Measurements from ENCODE around the gene SNX15.
"Not testable (repeated sequence)": the region's sequence is repeated elsewhere in the genome, so short reads cannot be mapped to it uniquely, and the experiment has no call there.

SNX15 gene

DNA sequence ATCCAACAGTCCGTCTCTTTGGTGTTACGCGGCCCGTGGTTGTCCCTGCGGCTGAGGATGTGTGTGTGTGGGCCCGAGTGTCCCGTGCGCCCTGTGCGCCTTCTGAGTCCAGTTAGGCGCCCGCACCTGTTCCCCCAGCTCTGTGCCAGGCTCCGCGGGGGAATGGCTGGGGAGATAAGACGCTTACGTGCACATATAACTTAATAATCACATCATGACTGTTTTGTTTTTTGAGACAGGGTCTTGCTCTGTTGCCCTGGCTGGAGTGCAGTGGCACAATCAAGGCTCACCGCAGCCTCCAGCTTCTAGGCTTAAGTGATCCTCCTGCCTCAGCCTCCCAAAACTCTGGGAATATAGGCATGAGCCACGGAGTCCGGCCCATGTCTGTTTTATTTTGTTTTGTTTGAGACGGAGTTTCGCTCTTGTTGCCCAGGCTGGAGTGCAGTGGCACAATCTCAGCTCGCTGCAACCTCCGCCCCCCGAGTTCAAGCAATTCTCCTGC, 12.5 kb upstream of the SNX15 start:
- H3K4me3 ChIP-seq (ENCODE audit: low read depth, low read length), result peak overlapping the region; percentile 66

DNA sequence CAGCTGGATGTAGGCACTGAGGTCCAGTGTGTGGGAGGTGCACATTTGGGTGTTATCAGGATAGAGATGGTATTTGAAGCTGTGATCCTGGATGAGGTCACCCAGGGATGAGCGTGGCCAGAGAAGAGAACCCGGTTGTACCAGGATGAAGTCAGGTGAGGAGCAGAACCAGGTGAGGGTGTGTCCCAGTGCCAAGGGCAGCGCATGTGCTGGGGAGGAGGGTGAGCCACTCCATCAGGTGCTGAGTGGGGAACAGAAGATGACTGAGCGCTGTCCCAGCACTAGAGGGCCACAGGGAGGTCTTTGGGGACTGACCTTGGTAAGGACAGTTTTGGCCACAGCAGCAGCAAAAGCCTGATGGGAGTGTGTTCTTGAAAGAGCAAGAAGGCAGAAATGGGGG, 10.5 kb upstream of the SNX15 start:
- no peak overlapping the region for H3K4me3 ChIP-seq (ENCODE audit: low read depth, low read length)

DNA sequence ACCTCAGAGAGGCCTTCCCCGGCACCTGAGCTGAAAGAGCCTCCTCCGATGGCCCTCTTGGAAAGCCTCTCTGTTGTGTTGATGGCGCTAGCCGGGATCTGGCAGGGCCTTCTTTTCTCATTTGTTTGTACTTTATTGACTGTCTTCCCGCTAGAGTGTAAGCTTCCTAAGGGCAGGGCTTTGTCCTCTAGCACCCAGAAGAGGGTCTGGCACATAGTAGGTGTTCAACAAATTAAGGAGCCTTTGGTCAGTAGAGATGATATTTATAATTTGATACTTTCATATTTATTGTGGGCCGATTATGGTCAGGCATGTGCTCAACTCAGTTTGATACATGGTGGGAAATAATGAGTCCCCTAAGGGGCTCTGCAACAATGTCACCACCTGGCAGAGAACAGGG, 9.3 kb upstream of the SNX15 start:
- H3K4me3 ChIP-seq (ENCODE audit: low read depth, low read length), result no peak overlapping the region

DNA sequence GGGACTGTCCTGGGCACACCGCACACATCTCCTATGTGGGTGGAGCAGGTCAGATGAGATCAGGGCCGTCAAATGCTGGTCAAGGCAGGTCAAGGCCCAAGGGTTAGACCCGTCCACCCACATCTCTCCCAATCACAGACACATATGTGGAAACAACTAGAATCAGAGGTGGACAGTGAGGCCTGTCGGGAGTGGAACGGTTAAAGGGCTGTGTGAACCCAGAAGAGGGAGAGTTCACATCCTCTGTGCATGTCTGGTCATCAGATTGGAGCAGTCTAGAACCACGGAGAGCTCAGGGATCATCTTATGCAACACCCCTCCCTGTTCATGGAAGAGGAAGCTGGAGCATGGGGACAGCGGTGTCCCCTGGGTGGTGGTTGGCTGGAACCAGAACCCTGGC, 7.4 kb upstream of the SNX15 start:
- H3K4me3 ChIP-seq (ENCODE audit: low read depth, low read length), result no peak overlapping the region

DNA sequence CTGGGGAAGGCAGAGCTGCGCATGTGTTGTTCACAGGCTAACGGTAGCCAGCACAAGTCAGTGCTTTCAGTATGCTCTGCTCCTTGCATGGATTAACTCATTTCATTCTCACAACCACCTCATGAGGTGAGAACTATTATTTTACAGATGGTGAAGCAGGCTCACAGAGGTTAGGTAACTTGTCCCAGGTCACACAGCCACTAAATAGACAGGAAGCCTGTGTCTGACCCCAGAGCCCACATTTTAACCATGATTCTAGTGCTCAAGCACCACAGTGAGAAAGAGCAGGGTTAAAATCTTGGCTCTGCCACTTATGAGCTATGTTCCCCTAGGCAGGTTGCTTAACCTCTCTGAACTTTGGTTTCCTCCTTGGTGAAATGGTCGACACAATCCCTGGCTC, 6.2 kb upstream of the SNX15 start:
- no peak overlapping the region for H3K4me3 ChIP-seq (ENCODE audit: low read depth, low read length)

DNA sequence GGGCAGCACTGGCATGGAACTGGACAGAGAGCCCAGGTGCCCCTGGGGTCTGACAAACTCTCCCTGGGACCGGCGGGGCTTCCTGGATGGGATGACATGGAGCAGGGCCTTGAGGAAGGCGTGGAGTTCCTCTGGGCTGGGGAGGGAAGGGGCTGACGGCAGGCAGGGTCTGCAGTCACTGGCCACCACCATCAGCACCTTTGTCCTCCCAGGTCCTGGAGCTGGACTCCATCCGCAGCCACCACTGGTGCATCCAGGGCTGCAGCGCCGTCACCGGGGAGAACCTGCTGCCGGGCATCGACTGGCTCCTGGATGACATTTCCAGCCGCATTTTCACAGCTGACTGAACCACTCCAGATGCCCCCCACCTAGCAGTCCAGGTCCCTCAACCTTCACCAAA, 5.7 kb upstream of the SNX15 start:
- H3K4me3 ChIP-seq (ENCODE audit: low read depth, low read length), result no peak overlapping the region

DNA sequence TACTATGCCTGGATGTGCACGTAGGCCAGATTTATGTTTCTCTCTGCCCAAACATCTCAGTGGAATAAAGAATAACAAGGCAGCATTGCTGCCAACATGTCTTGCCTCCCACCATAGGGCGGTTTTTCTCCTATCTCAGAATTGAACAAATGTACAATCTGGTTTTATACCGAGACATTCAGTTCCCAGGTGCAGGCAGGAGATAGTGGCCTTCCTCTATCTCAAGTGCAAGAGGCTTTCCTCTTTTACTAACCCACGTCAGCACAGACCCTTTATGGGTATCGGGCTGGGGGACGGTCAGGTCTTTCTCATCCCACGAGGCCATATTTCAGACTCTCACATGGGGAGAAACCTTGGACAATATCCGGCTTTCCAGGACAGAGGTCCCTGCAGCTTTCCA, 3.7 kb upstream of the SNX15 start:
- H3K4me3 ChIP-seq (ENCODE audit: low read depth, low read length), result not testable (repeated sequence)

DNA sequence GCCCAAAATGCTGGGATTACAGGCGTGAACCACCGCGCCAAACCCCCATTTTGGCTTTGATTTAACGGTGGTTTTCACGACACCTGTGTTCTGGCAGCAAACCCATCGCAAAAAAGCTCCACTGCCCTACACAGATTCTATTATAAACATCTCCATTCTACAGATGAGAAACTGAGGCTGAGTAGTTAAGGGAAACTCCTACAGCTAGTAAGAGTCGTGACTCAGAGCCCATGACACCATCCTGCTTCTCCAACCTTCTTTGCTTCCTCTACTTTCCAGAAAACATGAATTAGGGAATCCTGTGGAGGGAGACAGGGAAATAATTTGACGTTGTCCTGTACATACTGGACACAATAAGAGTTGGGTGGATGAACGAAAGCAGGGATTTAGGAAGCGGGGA, 429 bp upstream of the SNX15 start:
- peak overlapping the region; percentile 64 for H3K4me3 ChIP-seq (ENCODE audit: low read depth, low read length)

DNA sequence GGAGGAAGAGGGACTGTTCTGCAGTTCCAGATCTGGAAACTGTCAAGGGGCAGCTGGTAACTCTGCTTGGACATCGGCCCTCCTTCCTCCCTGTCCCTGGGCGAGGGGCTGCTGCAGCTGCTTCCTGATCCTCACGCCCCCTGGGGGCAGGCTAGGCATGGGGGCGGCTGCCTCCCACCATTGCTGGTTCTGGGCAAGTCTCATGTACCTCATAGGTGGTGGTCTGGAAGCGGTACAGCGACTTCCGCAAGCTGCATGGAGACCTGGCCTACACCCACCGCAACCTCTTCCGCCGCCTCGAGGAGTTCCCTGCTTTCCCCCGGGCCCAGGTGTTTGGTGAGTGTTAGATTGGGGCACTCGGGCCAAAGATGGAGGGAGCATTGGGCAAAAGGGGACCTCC, 5.0 kb downstream of the SNX15 start:
- H3K4me3 ChIP-seq (ENCODE audit: low read depth, low read length), result no peak overlapping the region

DNA sequence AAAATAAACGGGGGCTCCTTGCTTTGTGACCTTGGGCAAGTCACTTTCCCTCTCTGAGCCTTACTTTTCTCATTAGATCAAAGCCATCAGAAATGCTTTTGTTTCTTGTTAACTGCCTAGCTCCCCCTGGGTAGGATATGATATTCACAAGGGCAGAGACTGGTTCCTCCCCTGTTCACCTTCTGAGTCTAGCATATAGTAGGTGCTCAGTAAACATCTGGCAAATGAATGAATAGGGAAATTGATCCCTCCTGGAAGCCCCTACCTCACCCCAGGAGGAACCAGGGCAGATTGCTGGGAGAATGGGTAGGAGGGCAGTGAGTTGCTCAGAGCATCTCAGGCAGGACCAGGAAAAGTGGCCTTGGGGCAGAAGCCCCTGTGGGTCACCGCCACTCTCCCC, 7.2 kb downstream of the SNX15 start:
- no peak overlapping the region for H3K4me3 ChIP-seq (ENCODE audit: low read depth, low read length)

DNA sequence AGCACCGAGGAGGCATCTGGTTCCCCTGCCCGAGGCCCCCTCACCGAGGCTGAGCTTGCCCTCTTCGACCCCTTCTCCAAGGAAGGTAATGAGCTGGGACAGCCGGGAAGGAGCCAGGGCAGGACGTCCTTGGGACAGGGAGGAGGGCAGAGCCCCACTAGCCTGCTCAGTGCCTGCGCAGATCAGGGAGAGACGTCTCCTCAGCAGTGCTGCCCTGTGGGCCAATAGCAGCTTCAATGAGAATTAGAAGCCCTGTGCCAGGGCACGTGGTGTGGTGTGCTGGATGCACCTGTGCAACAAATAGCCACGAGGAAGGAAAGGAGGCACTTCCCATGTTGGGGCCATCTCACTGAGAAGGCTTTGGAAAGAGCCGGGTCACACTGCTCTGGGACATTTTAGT, 8.3 kb downstream of the SNX15 start:
- no peak overlapping the region for H3K4me3 ChIP-seq (ENCODE audit: low read depth, low read length)

DNA sequence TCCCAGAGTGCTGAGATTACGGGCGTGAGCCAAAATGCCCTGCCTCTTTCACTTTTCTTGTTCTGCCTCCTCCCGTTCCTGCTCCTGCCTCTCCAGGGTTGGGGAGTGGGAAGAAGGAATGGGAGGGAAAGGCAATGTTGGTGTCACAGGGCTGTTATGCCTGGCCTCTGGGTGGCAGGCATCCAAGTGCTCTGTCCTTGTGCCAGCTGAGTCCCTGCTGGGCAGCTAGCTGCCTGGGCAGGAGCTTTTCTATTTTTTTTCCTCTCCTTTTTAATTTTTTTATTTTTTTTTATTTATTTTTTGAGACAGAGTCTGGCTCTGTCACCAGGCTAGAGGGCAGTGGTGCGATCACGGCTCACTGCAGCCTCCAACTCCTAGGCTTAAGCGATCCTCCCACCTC, 9.7 kb downstream of the SNX15 start:
- no peak overlapping the region for H3K4me3 ChIP-seq (ENCODE audit: low read depth, low read length)

DNA sequence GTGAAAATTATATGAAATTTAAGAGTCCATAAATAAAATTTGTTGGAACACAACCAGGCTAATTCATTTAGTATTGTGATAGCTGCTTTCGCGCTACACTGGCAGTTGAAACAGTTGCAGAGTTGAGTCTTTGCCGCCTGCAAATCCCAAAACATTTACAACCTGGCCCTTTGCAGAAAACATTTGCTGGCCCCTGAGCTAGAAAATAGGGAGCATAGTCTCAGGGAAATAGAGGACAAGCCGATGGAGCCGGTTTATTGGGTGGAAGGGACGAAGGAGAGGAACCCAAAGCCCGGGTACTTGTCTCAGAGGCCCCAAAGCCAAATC, 13.2 kb downstream of the SNX15 start:
- peak overlapping the region; percentile 89 for H3K4me3 ChIP-seq (ENCODE audit: low read depth, low read length)

DNA sequence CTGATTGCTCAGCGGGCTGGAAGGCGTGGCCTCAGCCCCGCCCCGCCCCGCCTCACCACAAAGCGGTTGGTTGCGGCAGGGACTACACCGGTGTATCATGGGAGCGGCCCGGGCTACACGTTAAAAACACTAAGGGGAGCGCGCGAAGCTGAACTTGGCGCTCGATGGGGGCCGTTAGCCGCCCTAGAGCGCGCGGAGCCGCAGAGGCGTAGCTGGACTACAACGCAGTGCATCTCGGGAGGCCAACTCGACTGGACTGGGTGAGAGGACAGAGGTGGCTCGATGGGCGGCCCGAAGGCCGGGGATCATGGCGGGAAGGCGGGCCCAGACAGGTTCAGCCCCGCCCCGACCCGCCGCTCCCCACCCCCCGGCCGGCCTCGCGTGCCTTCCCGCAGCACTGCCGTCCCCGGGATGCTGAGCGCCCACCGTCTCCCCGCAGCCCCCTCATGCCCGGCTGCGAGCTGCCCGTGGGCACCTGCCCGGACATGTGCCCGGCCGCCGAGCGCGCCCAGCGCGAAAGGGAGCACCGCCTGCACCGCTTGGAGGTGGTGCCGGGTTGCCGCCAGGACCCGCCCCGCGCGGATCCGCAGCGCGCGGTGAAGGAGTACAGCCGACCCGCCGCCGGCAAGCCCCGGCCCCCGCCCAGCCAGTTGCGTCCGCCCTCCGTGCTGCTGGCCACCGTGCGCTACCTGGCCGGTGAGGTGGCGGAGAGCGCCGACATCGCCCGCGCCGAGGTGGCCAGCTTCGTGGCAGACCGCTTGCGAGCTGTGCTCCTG, 13.8 kb downstream of the SNX15 start, which contains the start of gene SAC3D1:
TSS of gene SAC3D1 (plus strand) at position 364 of the 776 bp plus-strand sequence. CDS start at position 447, 83 bp downstream.
- peak within 1 kb of the TSS; percentile 89 for H3K4me3 ChIP-seq (ENCODE audit: low read depth, low read length)

DNA sequence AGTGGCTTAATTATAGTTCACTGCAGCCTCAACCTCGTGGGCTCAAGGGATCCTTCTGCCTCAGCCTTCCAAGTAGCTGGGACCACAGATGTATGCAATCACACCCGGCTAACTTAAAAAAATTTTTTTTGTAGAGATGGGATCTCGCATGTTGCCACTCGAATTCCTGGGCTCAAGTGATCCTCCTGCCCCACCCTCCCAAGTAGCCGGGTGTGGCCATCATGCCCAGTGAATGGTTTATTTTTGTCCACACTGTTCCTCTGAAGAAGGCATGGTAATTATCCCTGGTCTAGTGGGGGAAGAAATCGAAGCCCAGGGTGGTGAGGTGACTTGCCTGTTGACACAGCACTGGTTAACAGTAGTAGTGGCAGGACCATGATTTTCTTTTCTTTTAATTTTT, 15.7 kb downstream of the SNX15 start:
- no peak overlapping the region for H3K4me3 ChIP-seq (ENCODE audit: low read depth, low read length)

DNA sequence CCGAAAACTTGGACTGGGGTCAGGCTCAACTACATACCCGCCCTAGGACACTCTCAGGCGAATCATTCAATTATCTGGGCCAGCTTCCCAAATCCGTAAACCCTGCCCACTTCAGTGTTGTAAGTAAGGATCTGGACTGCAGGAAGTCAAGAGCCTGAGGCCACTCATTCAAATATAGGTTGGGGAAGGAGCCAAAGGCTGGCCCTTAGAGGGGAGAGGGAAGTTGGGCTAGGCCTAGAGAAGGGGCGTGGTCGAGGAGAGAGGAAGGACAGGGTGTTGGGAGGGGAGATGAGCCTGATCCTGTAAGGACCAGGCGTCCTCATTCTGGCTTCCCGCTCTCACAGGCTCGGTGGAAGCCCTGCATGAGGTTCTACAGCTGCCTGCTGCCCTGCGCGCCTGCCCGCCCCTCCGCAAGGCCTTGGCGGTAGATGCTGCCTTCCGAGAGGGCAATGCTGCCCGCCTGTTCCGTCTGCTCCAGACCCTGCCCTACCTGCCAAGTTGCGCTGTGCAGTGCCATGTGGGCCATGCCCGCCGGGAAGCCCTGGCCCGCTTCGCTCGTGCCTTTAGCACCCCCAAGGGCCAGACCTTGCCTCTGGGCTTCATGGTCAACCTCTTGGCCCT, 16.8 kb downstream of the SNX15 start:
- no peak overlapping the region for H3K4me3 ChIP-seq (ENCODE audit: low read depth, low read length)

DNA sequence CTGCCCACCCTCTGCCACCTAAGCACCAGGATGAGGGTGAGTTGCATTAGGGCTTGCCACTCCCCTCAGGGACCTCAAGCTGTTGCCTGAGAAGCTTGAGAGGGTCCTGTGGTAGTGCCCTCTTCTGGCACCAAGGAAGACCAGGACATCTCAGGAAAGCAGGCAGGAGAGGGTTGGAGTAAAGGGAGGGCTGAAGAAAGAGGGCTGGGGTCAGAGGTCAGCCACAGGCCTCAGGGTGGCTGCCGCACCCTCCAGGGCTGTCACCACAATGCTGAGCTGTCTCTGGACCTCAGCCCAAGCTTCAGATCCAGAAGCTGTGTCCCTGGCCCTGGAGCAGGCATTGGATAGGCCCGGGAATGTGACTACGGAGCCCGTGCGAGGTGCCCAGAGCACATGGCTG, 17.8 kb downstream of the SNX15 start:
- H3K4me3 ChIP-seq (ENCODE audit: low read depth, low read length), result no peak overlapping the region

DNA sequence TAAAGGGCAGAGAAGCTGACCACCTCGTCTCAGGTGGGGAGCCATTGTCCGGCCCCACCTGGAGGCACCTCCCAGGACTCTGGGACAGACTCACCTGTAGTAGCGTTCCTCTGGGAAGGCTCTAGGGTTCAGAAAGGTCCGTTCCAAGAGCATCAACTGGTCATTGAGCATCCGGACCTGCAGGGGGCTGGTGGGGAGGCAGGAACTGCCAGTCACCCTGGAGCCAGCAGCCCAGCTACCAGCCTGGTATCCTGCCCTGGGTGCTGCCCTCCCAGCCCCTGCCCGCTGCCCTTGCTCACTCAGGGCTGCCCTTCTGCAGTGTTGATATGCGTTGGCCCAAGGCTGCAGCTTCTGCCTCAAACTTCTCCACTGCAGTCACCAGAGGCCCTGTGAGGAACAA, 18.5 kb downstream of the SNX15 start:
- H3K4me3 ChIP-seq (ENCODE audit: low read depth, low read length), result no peak overlapping the region

DNA sequence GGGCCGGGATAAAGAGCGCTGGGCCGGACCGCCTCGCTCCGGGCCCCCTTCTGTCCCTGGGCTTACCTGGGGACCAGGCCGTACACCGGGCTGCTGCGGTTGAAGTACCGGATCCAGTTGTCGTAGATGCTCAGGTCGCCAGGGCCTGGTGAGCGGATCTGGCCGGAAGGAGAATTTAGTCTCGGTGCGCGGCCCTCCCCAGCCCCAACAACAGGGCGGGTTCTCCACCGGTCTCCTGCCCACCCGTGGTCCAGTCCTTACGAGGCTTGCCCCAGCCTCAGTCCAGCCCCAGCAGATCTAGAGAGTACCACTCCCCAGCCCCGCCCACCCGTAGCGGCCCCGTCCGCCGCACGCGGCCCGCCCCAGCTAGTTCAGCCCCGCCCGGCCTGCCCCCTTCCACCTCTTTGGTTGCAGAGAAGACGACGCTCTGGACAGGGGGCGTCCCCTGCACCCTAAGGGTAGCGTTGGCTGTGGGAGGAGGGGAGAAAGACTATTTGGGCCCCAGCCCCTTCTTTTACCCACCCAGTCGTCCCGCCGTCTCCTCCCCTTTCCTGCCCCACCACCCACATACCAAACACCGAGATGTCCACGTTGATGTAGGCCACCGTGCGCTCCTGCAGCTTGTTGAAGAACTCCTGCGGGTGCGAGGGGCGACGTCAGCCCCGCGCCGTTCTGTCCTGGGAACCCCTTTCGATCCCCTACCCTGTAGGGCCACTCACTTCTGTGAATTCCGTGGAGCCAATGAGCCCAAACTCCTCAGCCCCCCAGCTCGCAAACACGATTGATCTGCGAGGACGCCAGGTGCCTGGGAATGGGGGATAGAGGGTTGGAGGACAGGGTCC, 20.6 kb downstream of the SNX15 start:
- H3K4me3 ChIP-seq (ENCODE audit: low read depth, low read length), result no peak overlapping the region

DNA sequence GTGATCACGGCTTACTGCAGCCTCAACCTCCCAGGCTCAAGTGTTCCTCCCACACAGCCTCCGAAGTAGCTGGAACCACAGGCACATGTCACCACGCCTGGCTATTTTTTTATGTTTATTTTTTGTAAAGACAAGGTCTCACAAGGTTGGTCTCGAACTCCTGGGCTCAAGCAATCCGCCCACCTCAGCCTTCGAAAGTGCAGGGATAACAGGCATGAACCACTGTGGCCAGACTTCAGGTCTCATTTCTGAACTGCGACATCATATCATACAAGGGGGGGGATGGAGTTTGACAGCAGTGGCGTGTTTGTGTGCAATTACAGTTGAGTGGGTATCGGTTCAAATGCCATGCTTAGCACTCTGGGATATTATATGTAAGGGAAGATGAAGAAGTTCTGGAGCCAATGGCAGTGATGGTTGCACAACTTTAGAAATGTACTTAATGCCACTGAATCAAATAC, 24.2 kb downstream of the SNX15 start:
- no peak overlapping the region for H3K4me3 ChIP-seq (ENCODE audit: low read depth, low read length)

DNA sequence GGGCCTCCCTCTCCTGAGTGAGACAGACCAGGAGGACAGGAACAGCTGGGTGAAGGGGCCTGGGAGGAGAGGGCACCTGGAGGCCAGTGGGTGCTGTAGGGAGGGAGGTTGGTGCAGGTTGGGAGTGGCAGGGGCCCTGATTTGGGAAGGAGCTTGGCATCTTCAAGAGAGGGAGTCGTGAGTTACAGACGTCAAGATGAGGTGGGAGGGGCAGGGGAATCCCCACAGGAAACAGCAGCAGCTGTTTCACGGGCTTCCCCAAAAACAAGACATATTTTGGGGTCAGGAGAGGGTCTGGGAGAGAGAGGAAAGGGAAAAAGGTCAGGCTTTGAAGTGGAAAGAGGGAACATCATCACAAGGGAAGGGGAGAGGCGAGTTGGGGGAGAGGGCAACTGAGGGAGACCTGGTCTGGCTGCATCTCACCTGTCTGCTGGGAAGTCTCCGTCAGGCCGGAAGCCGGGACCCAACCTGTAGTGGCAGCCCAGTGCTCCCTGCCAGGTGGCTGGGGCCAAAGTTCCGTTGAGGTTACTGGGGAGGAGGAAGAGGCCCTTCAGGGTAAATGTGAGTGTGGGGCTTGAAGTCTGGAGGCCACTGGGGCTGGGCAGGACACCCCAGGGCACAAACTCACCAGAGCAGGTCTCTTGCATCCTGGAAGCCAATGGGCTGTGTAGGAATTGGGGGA, 26.7 kb downstream of the SNX15 start:
- no peak overlapping the region for H3K4me3 ChIP-seq (ENCODE audit: low read depth, low read length)

All from iPS-11a (cell line).